Measurements from ENCODE around the gene CHSY3.

The CHSY3 gene

GRCh38 chr5:130092991-130093390 is 188.7 kb downstream of the CHSY3 start:
- no peak for DNase-seq (ENCODE audit: low read depth, low spot score)

- no peak for DNase-seq (ENCODE audit: low read depth, low spot score)
Measured at GRCh38 chr5:130096483-130096882, 192.2 kb downstream of the CHSY3 start.

GRCh38 chr5:130099008-130099407 is 194.7 kb downstream of the CHSY3 start:
- no peak for DNase-seq (ENCODE audit: low read depth, low spot score)

- no peak for DNase-seq (ENCODE audit: low read depth, low spot score)
Measured at GRCh38 chr5:130102375-130102774, 198.1 kb downstream of the CHSY3 start.

GRCh38 chr5:130102960-130103359 is 198.7 kb downstream of the CHSY3 start:
- DNase-seq (ENCODE audit: low read depth, low spot score) = no peak

GRCh38 chr5:130104895-130105688 is 200.8 kb downstream of the CHSY3 start:
- DNase-seq (ENCODE audit: low read depth, low spot score) = no peak

GRCh38 chr5:130106480-130106879 is 202.2 kb downstream of the CHSY3 start:
- DNase-seq (ENCODE audit: low read depth, low spot score) = no peak

GRCh38 chr5:130109152-130109551 is 204.9 kb downstream of the CHSY3 start:
- no peak for DNase-seq (ENCODE audit: low read depth, low spot score)

- no peak for DNase-seq (ENCODE audit: low read depth, low spot score)
Measured at GRCh38 chr5:130110328-130110727, 206.1 kb downstream of the CHSY3 start.

GRCh38 chr5:130111746-130112145 is 207.5 kb downstream of the CHSY3 start:
- no peak for DNase-seq (ENCODE audit: low read depth, low spot score)

- DNase-seq (ENCODE audit: low read depth, low spot score) = no peak
Measured at GRCh38 chr5:130112246-130112645, 208.0 kb downstream of the CHSY3 start.

- DNase-seq (ENCODE audit: low read depth, low spot score) = no peak
Measured at GRCh38 chr5:130115686-130116085, 211.4 kb downstream of the CHSY3 start.

- DNase-seq (ENCODE audit: low read depth, low spot score) = no peak
Measured at GRCh38 chr5:130116462-130116861, 212.2 kb downstream of the CHSY3 start.

GRCh38 chr5:130116972-130117371 is 212.7 kb downstream of the CHSY3 start:
- DNase-seq (ENCODE audit: low read depth, low spot score) = no peak

GRCh38 chr5:130126746-130127145 is 222.5 kb downstream of the CHSY3 start:
- DNase-seq (ENCODE audit: low read depth, low spot score) = peak; percentile 13

- DNase-seq (ENCODE audit: low read depth, low spot score) = peak; percentile 24
Measured at GRCh38 chr5:130135506-130135905, 231.2 kb downstream of the CHSY3 start.

- no peak for DNase-seq (ENCODE audit: low read depth, low spot score)
Measured at GRCh38 chr5:130136300-130136699, 232.0 kb downstream of the CHSY3 start.

GRCh38 chr5:130137681-130138080 is 233.4 kb downstream of the CHSY3 start:
- no peak for DNase-seq (ENCODE audit: low read depth, low spot score)

- no peak for DNase-seq (ENCODE audit: low read depth, low spot score)
Measured at GRCh38 chr5:130138406-130139045, 234.3 kb downstream of the CHSY3 start.

GRCh38 chr5:130141659-130142320 is 237.5 kb downstream of the CHSY3 start:
- peak; percentile 24 for DNase-seq (ENCODE audit: low read depth, low spot score)

- no peak for DNase-seq (ENCODE audit: low read depth, low spot score)
Measured at GRCh38 chr5:130151239-130151638, 247.0 kb downstream of the CHSY3 start.

- no peak for DNase-seq (ENCODE audit: low read depth, low spot score)
Measured at GRCh38 chr5:130155345-130156011, 251.2 kb downstream of the CHSY3 start.
